ENCODE measurements around the gene RASA3. TPM values are rescaled to one million over a fixed set of nuclear protein-coding genes. Genes with fewer than 3 reads are reported as not detected.
A peak's percentile ranks its signal among the peaks of the same experiment; 100 is the strongest.

The RASA3 gene
- total RNA-seq, 1 experiment from 2014 or later: 18.6 TPM

- Histone ChIP-seq H3K27me3 (ENCODE audit: insufficient read depth, low read length) (no peaks in the 10 kb centered on the region), H3K79me2 (ENCODE audit: insufficient read depth, low read length) (no peaks in the 10 kb centered on the region), H3K4me1 (ENCODE audit: control insufficient read depth in 1 of 2, insufficient read depth in 2 of 2, low read length in 2 of 2) (peaks cover 0 to 4% of the 10 kb centered on the region in 2 experiments; a peak in 1 of 4 replicates), H3K4me2 (ENCODE audit: low read length) (no peak overlapping the region), H3K9ac (ENCODE audit: low read length) (no peak overlapping the region), H3K9me3 (ENCODE audit: control insufficient read depth in 1 of 2, insufficient read depth in 1 of 2, low read depth in 1 of 2, low read length in 2 of 2) (no peaks in the 10 kb centered on the region), H2AFZ (ENCODE audit: low read depth, low read length, poor library complexity, severe bottlenecking) (no peak overlapping the region), H3K9me2 (ENCODE audit: insufficient read depth) (no peaks in the 10 kb centered on the region), H3K4me3 (replicated peaks in 1 of 2; ENCODE audit: low read depth in 1 of 2, low read length in 2 of 2) (no peak overlapping the region), H4K20me1 (ENCODE audit: insufficient read depth) (no peaks in the 10 kb centered on the region), H3K36me3 (ENCODE audit: control insufficient read depth in 1 of 2, insufficient read depth in 2 of 2, low read length in 2 of 2) (no peaks in the 10 kb centered on the region), H3K27ac (ENCODE audit: low read depth, low read length) (no peak overlapping the region)
- no peak for DNase-seq (ENCODE audit: low read depth, low spot score)
- ChIA-PET RAD21 (ENCODE audit: low non-redundant PET in 1 of 2, low total read pairs in 2 of 2, uncharacterized antibody in 2 of 2, unreplicated experiment in 2 of 2) (no interaction called here), CTCF (no interaction called here), POLR2A (interaction anchor here (0.6 kb wide), 1 partner anchor 127 kb away, joined by 4 read pairs; no protein-coding TSS in a partner anchor)
- BruUV-seq (replicated peaks): no TSS peak
- no peak for ATAC-seq
- intact Hi-C loops (cut with micrococcal nuclease): no loop called here
- TF ChIP-seq POLR2A (IDR thresholded peaks at IDR 0.05; ENCODE audit: borderline replicate concordance, extremely low read depth, insufficient read depth, insufficient read length) (no peak), TCF7L2 (IDR thresholded peaks at IDR 0.05; ENCODE audit: borderline replicate concordance, extremely low read depth, insufficient read depth, insufficient read length) (peak; percentile 44)
These were observed 190.7 kb downstream of the RASA3 start for GRCh38 chr13:113941571-113942191.

DNA sequence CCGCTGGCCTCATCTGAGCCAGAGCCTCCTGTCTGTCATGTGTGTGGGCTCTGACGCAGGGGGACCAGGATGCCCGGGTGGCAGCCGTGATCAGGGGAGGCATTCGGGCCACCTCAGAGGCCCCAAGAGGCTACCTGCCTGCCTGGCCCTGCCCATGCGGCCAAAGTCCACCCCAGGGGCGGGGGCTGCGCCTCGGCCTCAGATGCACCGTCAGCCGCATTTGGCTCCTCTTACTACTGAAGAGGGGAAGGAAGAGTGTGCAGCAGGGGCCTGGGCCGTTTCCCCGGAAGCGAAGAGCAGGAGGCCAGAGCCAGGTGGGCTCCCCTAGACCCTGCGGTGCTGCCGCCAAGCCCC is 192.5 kb downstream of the RASA3 start:
- H3K4me2 ChIP-seq (ENCODE audit: low read length): no peak overlapping the region
- no peaks in the 10 kb centered on the region for H3K79me2 ChIP-seq (ENCODE audit: insufficient read depth, low read length)
- CTCF ChIA-PET: no interaction called here
- no peak for DNase-seq (ENCODE audit: low read depth, low spot score)
- H4K20me1 ChIP-seq (ENCODE audit: insufficient read depth): no peaks in the 10 kb centered on the region
- TF ChIP-seq, protein P1, sequence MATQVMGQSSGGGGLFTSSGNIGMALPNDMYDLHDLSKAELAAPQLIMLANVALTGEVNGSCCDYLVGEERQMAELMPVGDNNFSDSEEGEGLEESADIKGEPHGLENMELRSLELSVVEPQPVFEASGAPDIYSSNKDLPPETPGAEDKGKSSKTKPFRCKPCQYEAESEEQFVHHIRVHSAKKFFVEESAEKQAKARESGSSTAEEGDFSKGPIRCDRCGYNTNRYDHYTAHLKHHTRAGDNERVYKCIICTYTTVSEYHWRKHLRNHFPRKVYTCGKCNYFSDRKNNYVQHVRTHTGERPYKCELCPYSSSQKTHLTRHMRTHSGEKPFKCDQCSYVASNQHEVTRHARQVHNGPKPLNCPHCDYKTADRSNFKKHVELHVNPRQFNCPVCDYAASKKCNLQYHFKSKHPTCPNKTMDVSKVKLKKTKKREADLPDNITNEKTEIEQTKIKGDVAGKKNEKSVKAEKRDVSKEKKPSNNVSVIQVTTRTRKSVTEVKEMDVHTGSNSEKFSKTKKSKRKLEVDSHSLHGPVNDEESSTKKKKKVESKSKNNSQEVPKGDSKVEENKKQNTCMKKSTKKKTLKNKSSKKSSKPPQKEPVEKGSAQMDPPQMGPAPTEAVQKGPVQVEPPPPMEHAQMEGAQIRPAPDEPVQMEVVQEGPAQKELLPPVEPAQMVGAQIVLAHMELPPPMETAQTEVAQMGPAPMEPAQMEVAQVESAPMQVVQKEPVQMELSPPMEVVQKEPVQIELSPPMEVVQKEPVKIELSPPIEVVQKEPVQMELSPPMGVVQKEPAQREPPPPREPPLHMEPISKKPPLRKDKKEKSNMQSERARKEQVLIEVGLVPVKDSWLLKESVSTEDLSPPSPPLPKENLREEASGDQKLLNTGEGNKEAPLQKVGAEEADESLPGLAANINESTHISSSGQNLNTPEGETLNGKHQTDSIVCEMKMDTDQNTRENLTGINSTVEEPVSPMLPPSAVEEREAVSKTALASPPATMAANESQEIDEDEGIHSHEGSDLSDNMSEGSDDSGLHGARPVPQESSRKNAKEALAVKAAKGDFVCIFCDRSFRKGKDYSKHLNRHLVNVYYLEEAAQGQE (IDR thresholded peaks at IDR 0.05; ENCODE audit: low read depth): no peak
- TF ChIP-seq FOSL1 (IDR thresholded peaks at IDR 0.05; ENCODE audit: low read depth): no peak
- TF ChIP-seq ZNF274 (IDR thresholded peaks at IDR 0.05; ENCODE audit: low read depth, low read length): no peak
- TF ChIP-seq EZH2phosphoT487 (IDR thresholded peaks at IDR 0.05; ENCODE audit: borderline replicate concordance): no peak
- no peak for TF ChIP-seq EGR1 (IDR thresholded peaks at IDR 0.05; ENCODE audit: low read depth)
- no peak for TF ChIP-seq ZFX (IDR thresholded peaks at IDR 0.05)
- no peak for TF ChIP-seq JUND (IDR thresholded peaks at IDR 0.05)
- TF ChIP-seq SRF (IDR thresholded peaks at IDR 0.05; ENCODE audit: low read depth): no peak
- TF ChIP-seq POLR2A (IDR thresholded peaks at IDR 0.05; ENCODE audit: borderline replicate concordance, extremely low read depth, insufficient read depth, insufficient read length): no peak
- TF ChIP-seq SIN3A (IDR thresholded peaks at IDR 0.05; ENCODE audit: low read depth): no peak
- TF ChIP-seq SP1 (IDR thresholded peaks at IDR 0.05; ENCODE audit: low read depth): no peak
- no peak for TF ChIP-seq CEBPB (IDR thresholded peaks at IDR 0.05; ENCODE audit: low read depth)
- no peak for TF ChIP-seq EZH2 (IDR thresholded peaks at IDR 0.05)
- TF ChIP-seq TCF7L2 (IDR thresholded peaks at IDR 0.05; ENCODE audit: borderline replicate concordance, extremely low read depth, insufficient read depth, insufficient read length): no peak
- peaks cover 0 to 4% of the 10 kb centered on the region in 2 experiments; a peak in 1 of 4 replicates for H3K4me1 ChIP-seq (ENCODE audit: control insufficient read depth in 1 of 2, insufficient read depth in 2 of 2, low read length in 2 of 2)
- H3K9me2 ChIP-seq (ENCODE audit: insufficient read depth): no peaks in the 10 kb centered on the region
- intact Hi-C loops (cut with micrococcal nuclease): no loop called here
- no peak for ATAC-seq
- no peaks in the 10 kb centered on the region for H3K36me3 ChIP-seq (ENCODE audit: control insufficient read depth in 1 of 2, insufficient read depth in 2 of 2, low read length in 2 of 2)
- no peaks in the 10 kb centered on the region for H3K9me3 ChIP-seq (ENCODE audit: control insufficient read depth in 1 of 2, insufficient read depth in 1 of 2, low read depth in 1 of 2, low read length in 2 of 2)
- H2AFZ ChIP-seq (ENCODE audit: low read depth, low read length, poor library complexity, severe bottlenecking): no peak overlapping the region
- H3K9ac ChIP-seq (ENCODE audit: low read length): no peak overlapping the region
- BruUV-seq (replicated peaks): no TSS peak
- no peak overlapping the region for H3K4me3 ChIP-seq (replicated peaks in 1 of 2; ENCODE audit: low read depth in 1 of 2, low read length in 2 of 2)
- no peaks in the 10 kb centered on the region for H3K27me3 ChIP-seq (ENCODE audit: insufficient read depth, low read length)
- no peak overlapping the region for H3K27ac ChIP-seq (ENCODE audit: low read depth, low read length)
- POLR2A ChIA-PET: no interaction called here
- RAD21 ChIA-PET (ENCODE audit: low non-redundant PET in 1 of 2, low total read pairs in 2 of 2, uncharacterized antibody in 2 of 2, unreplicated experiment in 2 of 2): no interaction called here

Data from HCT116 (cell line).